ENCODE data around the gene PPIE. TPM values are rescaled to one million over a fixed set of nuclear protein-coding genes. Genes with fewer than 3 reads are reported as not detected.

Gene PPIE
- total RNA-seq, 6 experiments from 2014 or later, result 38.9 to 45.8 (median 41.7) TPM

GRCh38 chr1:39799770-39800470, 61.2 kb downstream of the PPIE start:
- H3K9me3 Mint-ChIP-seq, result no peaks in the 10 kb centered on the region
- no peak overlapping the region for H3K27ac Mint-ChIP-seq
- peak; percentile 92 for TF ChIP-seq CTCF (IDR thresholded peaks at IDR 0.05)
- H3K36me3 Mint-ChIP-seq (ENCODE audit: low read depth), result no peaks in the 10 kb centered on the region
- H3K4me1 Mint-ChIP-seq (ENCODE audit: low read depth), result peaks cover 21% of the 10 kb centered on the region
- 0 out of 2 replicates have a peak overlapping the region, but pooled peaks have one; percentile 39 for H3K4me3 Mint-ChIP-seq
- peak; percentile 73 for DNase-seq
- peaks cover 16% of the 10 kb centered on the region for H3K27me3 Mint-ChIP-seq (ENCODE audit: insufficient read depth)

GRCh38 chr1:39800471-39800835, 61.8 kb downstream of the PPIE start:
- Mint-ChIP-seq H3K27me3 (ENCODE audit: insufficient read depth) (peaks cover 13% of the 10 kb centered on the region), H3K4me3 (no peak overlapping the region), H3K36me3 (ENCODE audit: low read depth) (no peaks in the 10 kb centered on the region), H3K9me3 (peaks cover under 1% of the 10 kb centered on the region; the same call in 1 of the 2 replicates), H3K27ac (no peak overlapping the region), H3K4me1 (ENCODE audit: low read depth) (peaks cover 21% of the 10 kb centered on the region)
- no peak for DNase-seq
- TF ChIP-seq CTCF (IDR thresholded peaks at IDR 0.05), result no peak

- no peak for TF ChIP-seq CTCF (IDR thresholded peaks at IDR 0.05)
- peaks cover 4% of the 10 kb centered on the region; the same call in 1 of the 2 replicates for H3K9me3 Mint-ChIP-seq
- no peaks in the 10 kb centered on the region for H3K36me3 Mint-ChIP-seq (ENCODE audit: low read depth)
- H3K4me3 Mint-ChIP-seq, result no peak overlapping the region
- peaks cover 15% of the 10 kb centered on the region for H3K27me3 Mint-ChIP-seq (ENCODE audit: insufficient read depth)
- no peak for DNase-seq
- peaks cover 21% of the 10 kb centered on the region for H3K4me1 Mint-ChIP-seq (ENCODE audit: low read depth)
- no peak overlapping the region for H3K27ac Mint-ChIP-seq
Measured at GRCh38 chr1:39802496-39803260, 64.0 kb downstream of the PPIE start.

GRCh38 chr1:39805385-39805784, 66.7 kb downstream of the PPIE start:
- Mint-ChIP-seq H3K27ac (no peak overlapping the region), H3K27me3 (ENCODE audit: insufficient read depth) (peaks cover 22% of the 10 kb centered on the region), H3K9me3 (peaks cover 4% of the 10 kb centered on the region; the same call in 1 of the 2 replicates), H3K4me1 (ENCODE audit: low read depth) (peaks cover 6% of the 10 kb centered on the region), H3K36me3 (ENCODE audit: low read depth) (no peaks in the 10 kb centered on the region), H3K4me3 (no peak overlapping the region)
- no peak for DNase-seq
- TF ChIP-seq CTCF (IDR thresholded peaks at IDR 0.05), result no peak

GRCh38 chr1:39808784-39809517, 70.3 kb downstream of the PPIE start:
- Mint-ChIP-seq H3K4me1 (ENCODE audit: low read depth) (no peaks in the 10 kb centered on the region), H3K9me3 (peaks cover 4% of the 10 kb centered on the region; the same call in 1 of the 2 replicates), H3K27me3 (ENCODE audit: insufficient read depth) (peaks cover 41% of the 10 kb centered on the region), H3K27ac (no peak overlapping the region), H3K4me3 (no peak overlapping the region), H3K36me3 (ENCODE audit: low read depth) (no peaks in the 10 kb centered on the region)
- no peak for TF ChIP-seq CTCF (IDR thresholded peaks at IDR 0.05)
- no peak for DNase-seq

All from HFFc6 (cell line).